NCI-H1436 treated with DMSO at 0.1 percent for 48 hours (cell line): ENCODE measurements around the gene KCNJ16.

Experiments
- DNase-seq: peaks from one replicate; lab custom pipeline; 2025; lab: John Stamatoyannopoulos, UW

KCNJ16 gene

GRCh38 chr17:70098030-70098429 is 23.0 kb downstream of the KCNJ16 start:
- DNase-seq: no peak

GRCh38 chr17:70099294-70099693 is 24.3 kb downstream of the KCNJ16 start:
- DNase-seq: no peak

- no peak for DNase-seq
Measured at GRCh38 chr17:70099884-70100283, 24.9 kb downstream of the KCNJ16 start.

- DNase-seq: no peak
Measured at GRCh38 chr17:70100983-70101382, 26.0 kb downstream of the KCNJ16 start.

GRCh38 chr17:70102531-70102930 is 27.5 kb downstream of the KCNJ16 start:
- no peak for DNase-seq

- no peak for DNase-seq
Measured at GRCh38 chr17:70104791-70105523, 29.9 kb downstream of the KCNJ16 start.

GRCh38 chr17:70105641-70106040 is 30.6 kb downstream of the KCNJ16 start:
- no peak for DNase-seq

GRCh38 chr17:70106551-70106950 is 31.5 kb downstream of the KCNJ16 start:
- no peak for DNase-seq

GRCh38 chr17:70107441-70107840 is 32.4 kb downstream of the KCNJ16 start:
- no peak for DNase-seq

GRCh38 chr17:70107904-70108565 is 33.0 kb downstream of the KCNJ16 start:
- no peak for DNase-seq

- DNase-seq: no peak
Measured at GRCh38 chr17:70109497-70109896, 34.5 kb downstream of the KCNJ16 start.

- DNase-seq: no peak
Measured at GRCh38 chr17:70110443-70110880, 35.4 kb downstream of the KCNJ16 start.

GRCh38 chr17:70111201-70111600 is 36.2 kb downstream of the KCNJ16 start:
- DNase-seq: no peak

GRCh38 chr17:70114405-70114804 is 39.4 kb downstream of the KCNJ16 start:
- no peak for DNase-seq

- DNase-seq: no peak
Measured at GRCh38 chr17:70115126-70115525, 40.1 kb downstream of the KCNJ16 start.

GRCh38 chr17:70116919-70117318 is 41.9 kb downstream of the KCNJ16 start:
- DNase-seq: no peak

GRCh38 chr17:70119545-70119944 is 44.5 kb downstream of the KCNJ16 start:
- no peak for DNase-seq

- no peak for DNase-seq
Measured at GRCh38 chr17:70119983-70120382, 45.0 kb downstream of the KCNJ16 start.

GRCh38 chr17:70120425-70120824 is 45.4 kb downstream of the KCNJ16 start:
- DNase-seq: no peak

GRCh38 chr17:70121126-70121525 is 46.1 kb downstream of the KCNJ16 start:
- no peak for DNase-seq

- DNase-seq: no peak
Measured at GRCh38 chr17:70123193-70123592, 48.2 kb downstream of the KCNJ16 start.

GRCh38 chr17:70124723-70125122 is 49.7 kb downstream of the KCNJ16 start:
- DNase-seq: no peak

- DNase-seq: no peak
Measured at GRCh38 chr17:70127221-70127873, 52.3 kb downstream of the KCNJ16 start.
